Neuronal stem cell (in vitro differentiated cells): ENCODE results near the gene TXNDC12.

ENCODE experiments used
- DNase-seq: peaks from one replicate; pipeline ENCODE4 v3.0.0-alpha.2; 2013; ENCODE audit warnings: low spot score
- H2AFZ ChIP-seq: one replicate; pipeline ENCODE4 v1.6.1; 2013; ENCODE audit warnings: mild to moderate bottlenecking, low read length, inconsistent platforms
- H2AK5ac ChIP-seq: 2 replicates; pipeline ENCODE4 v1.6.1; 2013; ENCODE audit warnings: low read depth, mild to moderate bottlenecking, inconsistent platforms, low read length, moderate library complexity, mixed read lengths
- H2BK120ac ChIP-seq: 2 replicates; pipeline ENCODE4 v1.6.1; 2013; ENCODE audit warnings: low read depth, mild to moderate bottlenecking, inconsistent platforms, low read length, moderate library complexity, mixed read lengths
- H2BK12ac ChIP-seq: one replicate; pipeline ENCODE4 v1.6.1; 2013; ENCODE audit warnings: low read length, inconsistent platforms
- H2BK15ac ChIP-seq: 2 replicates; pipeline ENCODE4 v1.6.1; 2013; ENCODE audit warnings: mild to moderate bottlenecking, low read length, inconsistent platforms, mixed read lengths
- H2BK5ac ChIP-seq: one replicate; pipeline ENCODE4 v1.6.1; 2013; ENCODE audit warnings: inconsistent platforms, mild to moderate bottlenecking, low read length, moderate library complexity
- H3K14ac ChIP-seq: one replicate; pipeline ENCODE4 v1.6.1; 2013; ENCODE audit warnings: low read length, inconsistent platforms
- H3K18ac ChIP-seq: 2 replicates; pipeline ENCODE4 v1.6.1; 2013; ENCODE audit warnings: low read length, inconsistent platforms
- H3K23ac ChIP-seq: 2 replicates; pipeline ENCODE4 v1.6.1; 2013; ENCODE audit warnings: low read depth, mild to moderate bottlenecking, mixed read lengths, low read length, inconsistent platforms; ENCODE audit not compliant: poor library complexity
- H3K27ac ChIP-seq: replicated peaks from 3 replicates; pipeline ENCODE4 v1.5.1; 2013; ENCODE audit warnings: low read length, inconsistent platforms
- H3K27me3 ChIP-seq, 3 experiments: 2 replicates each; pipeline ENCODE4 v1.6.1; 2013; ENCODE audit warnings: low read length in 3 of 3, mild to moderate bottlenecking in 2 of 3, inconsistent platforms in 1 of 3, low read depth in 1 of 3, mixed read lengths in 1 of 3, moderate library complexity in 1 of 3; ENCODE audit not compliant: control insufficient read depth in 3 of 3, insufficient read depth in 3 of 3
- H3K36me3 ChIP-seq, 2 donors: replicated peaks in 1 of 2; 2 replicates each; pipeline ENCODE4 v1.6.1; 2013; ENCODE audit warnings: low read length in 2 of 2; ENCODE audit not compliant: control insufficient read depth in 2 of 2, insufficient read depth in 2 of 2
- H3K4ac ChIP-seq: 2 replicates; pipeline ENCODE4 v1.6.1; 2013; ENCODE audit warnings: inconsistent platforms, mild to moderate bottlenecking, low read length, moderate library complexity
- H3K4me1 ChIP-seq, 2 donors: 1 replicate in 1 of 2; 2 replicates in 1 of 2; pipeline ENCODE4 v1.6.1; 2013; ENCODE audit warnings: low read length in 2 of 2, low read depth in 1 of 2; ENCODE audit not compliant: control insufficient read depth in 2 of 2, insufficient read depth in 1 of 2
- H3K4me2 ChIP-seq: one replicate; pipeline ENCODE4 v1.6.1; 2013; ENCODE audit warnings: mild to moderate bottlenecking, low read length, inconsistent platforms; ENCODE audit not compliant: insufficient read depth, poor library complexity, severe bottlenecking
- H3K4me3 ChIP-seq, 2 donors: 2 replicates each; pipeline ENCODE4 v1.5.1; 2013; ENCODE audit warnings: low read length in 2 of 2, mild to moderate bottlenecking in 2 of 2, inconsistent platforms in 1 of 2, moderate library complexity in 1 of 2
- H3K79me1 ChIP-seq: one replicate; pipeline ENCODE4 v1.6.1; 2013; ENCODE audit warnings: low read depth, mild to moderate bottlenecking, inconsistent platforms, low read length, moderate library complexity
- H3K9ac ChIP-seq: one replicate; pipeline ENCODE4 v1.6.1; 2013; ENCODE audit warnings: mild to moderate bottlenecking, low read depth, low read length, inconsistent platforms; ENCODE audit not compliant: poor library complexity
- H3K9me3 ChIP-seq, 2 donors: replicated peaks in 1 of 2; 2 replicates each; pipeline versions ENCODE3 to v1.6.1; 2013; ENCODE audit warnings: low read length in 2 of 2, mild to moderate bottlenecking in 2 of 2, inconsistent platforms in 1 of 2, low read depth in 1 of 2, mixed read lengths in 1 of 2, moderate library complexity in 1 of 2; ENCODE audit not compliant: control insufficient read depth in 2 of 2, insufficient read depth in 1 of 2
- H4K8ac ChIP-seq: one replicate; pipeline ENCODE4 v1.6.1; 2013; ENCODE audit warnings: low read depth, mild to moderate bottlenecking, inconsistent platforms, low read length, moderate library complexity
- H4K91ac ChIP-seq: one replicate; pipeline ENCODE4 v1.6.1; 2013; ENCODE audit warnings: low read length, low read depth, mild to moderate bottlenecking, inconsistent platforms; ENCODE audit not compliant: poor library complexity
- WGBS, 2 donors: extraction: QIAGEN DNeasy Blood & Tissue Kit; methylation state at CpG; one replicate each; pipeline ENCODE4 v1.1.7; 2013; ENCODE audit warnings: missing lambda C conversion rate in 2 of 2, mixed read lengths in 1 of 2; ENCODE audit not compliant: insufficient read length in 2 of 2, insufficient replicate concordance in 1 of 2; ENCODE audit errors: extremely low coverage in 2 of 2; 5-methylcytosine and 5-hydroxymethylcytosine counted together

The TXNDC12 gene

DNA sequence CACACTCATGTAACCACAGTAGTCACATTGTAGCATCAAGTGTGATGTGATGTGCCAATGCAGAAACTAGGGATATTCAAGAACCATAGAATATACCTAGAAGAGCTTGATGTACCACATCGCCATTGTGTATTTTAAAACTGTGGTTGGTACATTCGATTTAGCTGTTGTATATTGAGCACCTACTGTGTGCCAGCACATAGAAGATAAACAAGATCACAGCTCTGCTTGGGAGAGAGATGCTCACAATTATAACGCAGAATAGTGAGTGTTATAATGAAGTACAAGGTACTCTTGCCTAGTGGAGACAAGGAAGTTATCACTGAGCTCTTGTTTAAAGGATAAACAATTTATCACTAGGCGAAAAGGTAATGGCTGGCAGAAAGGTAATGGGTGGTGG lies 5.8 kb upstream of the TXNDC12 start:
- Histone ChIP-seq H3K36me3 (peaks cover 15 to 78% of the 10 kb centered on the region in 2 donors), H3K23ac (no peak overlapping the region), H2BK5ac (no peak overlapping the region), H2BK15ac (no peak overlapping the region), H3K79me1 (peaks cover 2% of the 10 kb centered on the region), H3K4me3 (no peak overlapping the region), H2BK12ac (no peak overlapping the region), H3K4me2 (no peak overlapping the region), H3K4me1 (peaks cover 3 to 9% of the 10 kb centered on the region in 2 donors), H3K9ac (no peak overlapping the region), H4K8ac (no peak overlapping the region), H3K27me3 (no peaks in the 10 kb centered on the region), H3K9me3 (no peaks in the 10 kb centered on the region), H4K91ac (no peak overlapping the region), H2AK5ac (no peak overlapping the region), H3K27ac (no peak overlapping the region), H3K14ac (no peak overlapping the region), H2BK120ac (no peak overlapping the region), H3K18ac (no peak overlapping the region), H2AFZ (no peak overlapping the region), H3K4ac (no peak overlapping the region)
- no peak for DNase-seq
- no CpG with 5 or more reads among the region's 4 CpGs for WGBS, 2 donors

DNA sequence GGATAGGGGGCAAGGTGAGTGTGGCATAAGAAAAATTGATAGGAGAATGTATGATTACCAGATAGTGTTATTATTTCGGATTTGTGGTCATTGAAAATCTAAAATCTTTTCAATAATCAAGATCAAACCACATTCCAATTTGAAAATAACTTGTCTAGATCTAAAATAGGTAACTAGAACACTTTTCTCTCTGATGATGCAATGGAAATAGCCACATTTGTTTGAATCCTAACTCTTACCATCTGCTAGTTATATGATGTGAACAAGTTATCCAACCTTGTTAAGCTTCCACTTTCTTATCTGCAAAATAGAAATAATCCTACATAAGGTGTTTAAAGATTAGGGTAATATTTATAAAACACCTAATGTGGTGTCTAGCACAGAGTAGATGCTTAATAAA lies 4.9 kb upstream of the TXNDC12 start:
- Histone ChIP-seq H2AK5ac (no peak overlapping the region), H3K14ac (no peak overlapping the region), H2BK120ac (no peak overlapping the region), H4K91ac (no peak overlapping the region), H3K4me1 (peaks cover 3 to 9% of the 10 kb centered on the region in 2 donors), H3K9ac (no peak overlapping the region), H3K9me3 (no peaks in the 10 kb centered on the region), H3K36me3 (peaks cover 15 to 69% of the 10 kb centered on the region in 2 donors), H3K4me3 (no peak overlapping the region), H2AFZ (no peak overlapping the region), H4K8ac (no peak overlapping the region), H2BK5ac (no peak overlapping the region), H3K23ac (no peak overlapping the region), H2BK12ac (no peak overlapping the region), H3K18ac (no peak overlapping the region), H3K27me3 (no peaks in the 10 kb centered on the region), H2BK15ac (no peak overlapping the region), H3K79me1 (peaks cover 2% of the 10 kb centered on the region), H3K4me2 (no peak overlapping the region), H3K27ac (no peak overlapping the region), H3K4ac (no peak overlapping the region)
- no peak for DNase-seq
- WGBS, 2 donors, result no CpG with 5 or more reads among the region's 1 CpG

DNA sequence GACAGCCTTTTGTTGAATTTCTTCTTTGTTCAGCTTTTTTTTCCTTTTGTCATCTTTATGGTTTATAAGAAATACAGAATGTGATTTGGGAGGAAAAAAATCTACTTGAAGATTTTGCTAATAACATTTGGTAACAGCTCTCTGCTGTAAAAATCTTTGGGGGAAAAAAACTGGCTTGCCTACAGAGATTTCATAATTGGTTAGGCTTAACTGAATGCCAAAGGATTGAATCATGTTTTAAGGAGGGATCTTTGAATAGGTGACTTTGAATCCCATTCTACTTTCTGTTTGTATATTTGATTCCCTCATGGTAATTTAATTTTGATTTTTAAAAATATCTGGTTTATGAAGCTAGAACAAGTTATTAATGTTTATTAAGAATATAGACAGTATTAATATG lies 4.3 kb upstream of the TXNDC12 start:
- Histone ChIP-seq H3K14ac (no peak overlapping the region), H3K4me1 (peaks cover 3 to 9% of the 10 kb centered on the region in 2 donors), H2AK5ac (no peak overlapping the region), H4K8ac (no peak overlapping the region), H3K27me3 (no peaks in the 10 kb centered on the region), H2BK12ac (no peak overlapping the region), H2BK5ac (no peak overlapping the region), H3K36me3 (peaks cover 15 to 63% of the 10 kb centered on the region in 2 donors), H3K18ac (no peak overlapping the region), H3K27ac (no peak overlapping the region), H3K9ac (no peak overlapping the region), H2BK15ac (no peak overlapping the region), H2BK120ac (no peak overlapping the region), H3K23ac (no peak overlapping the region), H4K91ac (no peak overlapping the region), H3K4me3 (no peak overlapping the region), H3K4ac (no peak overlapping the region), H3K9me3 (no peaks in the 10 kb centered on the region), H3K4me2 (no peak overlapping the region), H2AFZ (no peak overlapping the region), H3K79me1 (peaks cover 2% of the 10 kb centered on the region)
- DNase-seq, result no peak

DNA sequence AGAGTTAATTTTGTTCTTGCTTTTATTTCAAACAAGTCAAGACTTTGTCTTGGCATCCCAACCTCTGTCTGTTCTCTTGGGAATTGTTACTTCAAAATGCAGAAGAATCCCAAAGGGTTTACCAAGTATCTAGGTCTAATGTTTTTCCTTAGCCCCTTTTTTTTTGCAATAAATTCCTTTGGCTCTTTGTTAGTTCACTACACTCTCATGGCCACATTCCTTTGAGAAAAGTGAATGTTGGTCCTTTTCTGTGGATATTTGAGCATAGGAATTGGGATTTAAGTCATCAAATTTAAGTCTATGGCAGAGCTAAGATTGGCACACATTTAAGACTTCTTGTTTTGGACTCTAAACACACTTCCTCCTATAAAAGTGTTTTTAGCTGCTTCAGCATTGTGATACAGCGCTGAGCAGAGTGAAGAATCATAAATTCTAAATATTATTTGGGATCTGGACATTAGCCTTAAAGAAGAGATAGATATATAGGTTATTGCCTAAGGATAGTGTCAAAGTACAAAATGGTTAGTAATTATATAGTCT lies 3.0 kb upstream of the TXNDC12 start:
- H3K27ac ChIP-seq, result no peak overlapping the region

More for the DNA sequence above, 3.0 kb upstream of the TXNDC12 start:
- Histone ChIP-seq H2BK120ac (no peak overlapping the region), H3K14ac (no peak overlapping the region), H3K4me1 (peaks cover 3 to 9% of the 10 kb centered on the region in 2 donors), H2AK5ac (no peak overlapping the region), H4K8ac (no peak overlapping the region), H3K4me2 (no peak overlapping the region), H3K4me3 (peak overlapping the region in 1 of 2 donors; percentile 71), H3K23ac (no peak overlapping the region), H3K9me3 (no peaks in the 10 kb centered on the region), H2BK5ac (no peak overlapping the region), H3K36me3 (peaks cover 9 to 56% of the 10 kb centered on the region in 2 donors), H3K79me1 (peaks cover 2% of the 10 kb centered on the region), H2BK12ac (no peak overlapping the region), H4K91ac (no peak overlapping the region), H3K27me3 (no peaks in the 10 kb centered on the region), H3K9ac (no peak overlapping the region), H3K4ac (no peak overlapping the region), H3K18ac (no peak overlapping the region), H2AFZ (no peak overlapping the region), H2BK15ac (no peak overlapping the region)
- DNase-seq, result no peak
- WGBS, 2 donors, result no CpG with 5 or more reads among the region's 1 CpG
